HFFc6 (cell line): ENCODE results near the gene CEP89. TPM values are rescaled to one million over a fixed set of nuclear protein-coding genes. Genes with fewer than 3 reads are reported as not detected.
"Not testable (repeated sequence)": the region's sequence is repeated elsewhere in the genome, so short reads cannot be mapped to it uniquely, and the experiment has no call there.

Source experiments
- DNase-seq: peaks from one replicate; pipeline ENCODE4 v3.0.0-alpha.2; 2018
- H3K27ac Mint-ChIP-seq: 2 replicates; pipeline ENCODE4 v1.8.0; 2020; ENCODE audit warnings: mild to moderate bottlenecking, mixed read lengths
- H3K27me3 Mint-ChIP-seq: 2 replicates; pipeline ENCODE4 v1.8.0; 2021; ENCODE audit warnings: mild to moderate bottlenecking, moderate library complexity, mixed read lengths; ENCODE audit not compliant: insufficient read depth
- H3K36me3 Mint-ChIP-seq: 2 replicates; pipeline ENCODE4 v1.8.0; 2021; ENCODE audit warnings: low read depth, mixed read lengths
- H3K4me1 Mint-ChIP-seq: 2 replicates; pipeline ENCODE4 v1.8.0; 2020; ENCODE audit warnings: low read depth, mixed read lengths
- H3K4me3 Mint-ChIP-seq: 2 replicates; pipeline ENCODE4 v1.8.0; 2020; ENCODE audit warnings: mild to moderate bottlenecking, moderate library complexity, mixed read lengths
- H3K9me3 Mint-ChIP-seq: 2 replicates; pipeline ENCODE4 v1.8.0; 2020; ENCODE audit warnings: mild to moderate bottlenecking, mixed read lengths
- CTCF ChIP-seq: fragments of 200-600 bp; sonication (generic); IDR thresholded peaks from 2 replicates; pipeline ENCODE4 v1.5.0; 2021; ENCODE audit warnings: antibody characterized with exemption, mild to moderate bottlenecking
- total RNA-seq, 6 experiments: library from RNA; stranded (reverse); fragmentation: NEBNext Ultra II Directional; extraction: Animal tissue kit (Norgen Biotek cat#: 25700); gene quantifications; 2 replicates in 1 of 6; 3 replicates in 5 of 6; pipeline ENCODE4 v1.2.3, GENCODE V29; 2021

Gene CEP89
- total RNA-seq, 6 experiments from 2014 or later: 27.3 to 32.1 (median 30.9) TPM

GRCh38 chr19:32971012-32971595 is 654 bp downstream of the CEP89 start:
- peaks cover 6% of the 10 kb centered on the region for H3K4me1 Mint-ChIP-seq
- peak overlapping the region; percentile 97 for H3K27ac Mint-ChIP-seq
- H3K27me3 Mint-ChIP-seq: peaks cover 6% of the 10 kb centered on the region
- no peaks in the 10 kb centered on the region for H3K9me3 Mint-ChIP-seq
- H3K4me3 Mint-ChIP-seq: peak overlapping the region; percentile 99
- H3K36me3 Mint-ChIP-seq: peaks cover 18% of the 10 kb centered on the region
- no peak for TF ChIP-seq CTCF
- no peak for DNase-seq

GRCh38 chr19:32969549-32969948 is 2.2 kb downstream of the CEP89 start:
- Mint-ChIP-seq H3K27ac (no peak overlapping the region), H3K4me1 (peaks cover 6% of the 10 kb centered on the region), H3K36me3 (peaks cover 14% of the 10 kb centered on the region), H3K27me3 (peaks cover 6% of the 10 kb centered on the region), H3K9me3 (no peaks in the 10 kb centered on the region), H3K4me3 (no peak overlapping the region; the same call in 1 of the 2 replicates)
- TF ChIP-seq CTCF: no peak
- no peak for DNase-seq

DNA sequence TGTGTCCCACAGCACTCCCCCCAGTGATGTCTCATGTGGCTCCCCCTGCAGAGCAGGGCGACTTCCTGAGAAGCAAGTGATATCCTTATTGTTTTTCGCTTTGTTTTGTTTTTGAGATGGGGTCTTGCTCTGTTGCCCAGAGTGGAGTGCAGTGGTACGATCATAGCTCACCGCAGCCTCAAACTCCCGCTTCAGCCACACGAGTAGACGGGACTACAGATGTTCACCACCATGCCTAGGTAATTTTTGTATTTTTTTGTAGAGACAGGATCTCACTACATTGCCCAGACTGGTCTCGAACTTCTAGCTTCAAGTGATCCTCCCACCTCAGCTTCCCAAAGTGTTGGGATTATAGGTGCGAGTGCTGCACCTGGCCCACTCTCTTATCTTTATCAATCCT is 5.0 kb downstream of the CEP89 start:
- H3K4me1 Mint-ChIP-seq: peaks cover 6% of the 10 kb centered on the region
- peaks cover 19% of the 10 kb centered on the region for H3K36me3 Mint-ChIP-seq
- TF ChIP-seq CTCF: no peak
- peaks cover 4% of the 10 kb centered on the region for H3K27me3 Mint-ChIP-seq
- H3K9me3 Mint-ChIP-seq: no peaks in the 10 kb centered on the region
- H3K4me3 Mint-ChIP-seq: no peak overlapping the region
- no peak overlapping the region for H3K27ac Mint-ChIP-seq
- DNase-seq: no peak

DNA sequence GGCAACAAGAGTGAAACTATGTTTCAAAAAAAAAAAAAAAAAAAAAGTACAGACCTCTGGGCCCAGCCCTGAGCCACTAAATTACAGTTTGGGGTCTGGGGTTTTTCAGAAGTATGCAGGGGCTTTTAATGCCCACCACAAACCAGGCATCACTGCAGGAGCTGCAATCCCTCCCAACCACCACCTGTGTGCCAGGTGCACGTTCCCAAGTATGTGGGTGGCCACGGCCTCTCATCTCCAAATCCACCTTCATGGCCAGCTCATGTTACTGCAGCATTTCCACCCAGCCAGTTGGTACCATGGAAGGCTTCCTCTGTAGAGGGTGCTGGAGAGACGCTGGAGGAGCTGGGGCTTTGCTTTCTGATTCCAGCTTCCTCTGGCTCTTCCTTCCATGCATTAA is 26.5 kb downstream of the CEP89 start:
- H3K36me3 Mint-ChIP-seq: peaks cover 17% of the 10 kb centered on the region; the same call in 1 of the 2 replicates
- no peak overlapping the region for H3K4me3 Mint-ChIP-seq
- no peak for TF ChIP-seq CTCF

DNA sequence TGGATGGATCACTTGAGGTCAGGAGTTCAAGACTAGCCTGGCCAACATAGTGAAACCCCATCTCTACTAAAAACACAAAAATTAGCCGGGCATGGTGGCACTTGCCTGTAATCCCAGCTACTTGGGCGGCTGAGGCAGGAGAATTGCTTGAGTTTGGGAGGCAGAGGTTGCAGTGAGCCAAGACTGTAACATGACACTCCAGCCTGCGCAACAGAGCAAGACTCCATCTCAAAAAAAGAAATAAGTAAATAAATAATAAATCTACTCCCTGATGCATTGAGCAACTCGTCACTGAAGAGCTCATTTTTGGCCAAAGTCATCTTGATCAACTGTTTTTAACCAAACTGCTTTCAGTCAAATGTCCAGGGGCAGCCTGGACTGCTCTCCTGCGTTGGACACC is 30.5 kb downstream of the CEP89 start:
- not testable (repeated sequence) for H3K4me1 Mint-ChIP-seq, H3K4me3 Mint-ChIP-seq, H3K9me3 Mint-ChIP-seq, H3K27ac Mint-ChIP-seq, H3K27me3 Mint-ChIP-seq, DNase-seq
- peaks cover 17% of the 10 kb centered on the region for H3K36me3 Mint-ChIP-seq

More for the DNA sequence above, 26.5 kb downstream of the CEP89 start:
- H3K27me3 Mint-ChIP-seq: peaks cover 2% of the 10 kb centered on the region
- no peaks in the 10 kb centered on the region for H3K9me3 Mint-ChIP-seq
- no peak overlapping the region for H3K27ac Mint-ChIP-seq
- no peaks in the 10 kb centered on the region for H3K4me1 Mint-ChIP-seq
- no peak for DNase-seq

GRCh38 chr19:32936065-32936464 is 35.7 kb downstream of the CEP89 start:
- Mint-ChIP-seq H3K27me3 (no peaks in the 10 kb centered on the region), H3K27ac (no peak overlapping the region), H3K36me3 (peaks cover 24% of the 10 kb centered on the region), H3K4me3 (no peak overlapping the region), H3K9me3 (no peaks in the 10 kb centered on the region), H3K4me1 (no peaks in the 10 kb centered on the region)
- no peak for TF ChIP-seq CTCF
- no peak for DNase-seq
